Measurements from ENCODE around the gene RFX1. TPM values are rescaled to one million over a fixed set of nuclear protein-coding genes. Genes with fewer than 3 reads are reported as not detected.
"Not testable (repeated sequence)": the region's sequence is repeated elsewhere in the genome, so short reads cannot be mapped to it uniquely, and the experiment has no call there.

Gene RFX1
- total and polyA plus RNA-seq, 9 donors: 1.8 to 9.5 (median 7.1) TPM

- WGBS (ENCODE audit: insufficient coverage): 57% methylated on average over 3 of the region's 8 CpGs
- Histone ChIP-seq H3K4me1 (ENCODE audit: control insufficient read depth, insufficient read depth, low read length) (no peaks in the 10 kb centered on the region), H3K27me3 (ENCODE audit: control insufficient read depth, insufficient read depth, low read length) (peaks cover 4% of the 10 kb centered on the region), H3K27ac (ENCODE audit: low read length) (no peak overlapping the region), H3K4me3 (ENCODE audit: low read length) (no peak overlapping the region), H3K36me3 (ENCODE audit: control insufficient read depth, insufficient read depth, low read length) (no peaks in the 10 kb centered on the region), H3K9me3 (replicated peaks; ENCODE audit: control insufficient read depth, low read depth, low read length) (peaks cover 2% of the 10 kb centered on the region)
- DNase-seq: no peak
Measured at GRCh38 chr19:14048443-14049153, 42.5 kb upstream of the RFX1 start.

GRCh38 chr19:14047866-14048265 lies 41.7 kb upstream of the RFX1 start:
- not testable (repeated sequence) for H3K9me3 ChIP-seq (replicated peaks; ENCODE audit: control insufficient read depth, low read depth, low read length); H3K4me3 ChIP-seq (ENCODE audit: low read length); DNase-seq; H3K27me3 ChIP-seq (ENCODE audit: control insufficient read depth, insufficient read depth, low read length); H3K36me3 ChIP-seq (ENCODE audit: control insufficient read depth, insufficient read depth, low read length); H3K4me1 ChIP-seq (ENCODE audit: control insufficient read depth, insufficient read depth, low read length); H3K27ac ChIP-seq (ENCODE audit: low read length)
- WGBS (ENCODE audit: insufficient coverage): 88% methylated on average over 2 of the region's 10 CpGs

GRCh38 chr19:14042659-14043608 lies 36.8 kb upstream of the RFX1 start:
- DNase-seq: peak; percentile 92
- 80% methylated on average over 1 of the region's 19 CpGs for WGBS (ENCODE audit: insufficient coverage)
- peak overlapping the region; percentile 72 for H3K27ac ChIP-seq (ENCODE audit: low read length)
- H3K27me3 ChIP-seq (ENCODE audit: control insufficient read depth, insufficient read depth, low read length); H3K4me3 ChIP-seq (ENCODE audit: low read length); H3K36me3 ChIP-seq (ENCODE audit: control insufficient read depth, insufficient read depth, low read length); H3K9me3 ChIP-seq (replicated peaks; ENCODE audit: control insufficient read depth, low read depth, low read length); H3K4me1 ChIP-seq (ENCODE audit: control insufficient read depth, insufficient read depth, low read length): not testable (repeated sequence)

GRCh38 chr19:14039181-14039580 lies 33.1 kb upstream of the RFX1 start:
- H3K4me3 ChIP-seq (ENCODE audit: low read length): no peak overlapping the region
- no peak for DNase-seq
- no peak overlapping the region for H3K27ac ChIP-seq (ENCODE audit: low read length)
- peaks cover 8% of the 10 kb centered on the region for H3K4me1 ChIP-seq (ENCODE audit: control insufficient read depth, insufficient read depth, low read length)
- no peaks in the 10 kb centered on the region for H3K36me3 ChIP-seq (ENCODE audit: control insufficient read depth, insufficient read depth, low read length)
- no peaks in the 10 kb centered on the region for H3K27me3 ChIP-seq (ENCODE audit: control insufficient read depth, insufficient read depth, low read length)
- WGBS (ENCODE audit: insufficient coverage): 89% methylated on average over 4 of the region's 7 CpGs
- H3K9me3 ChIP-seq (replicated peaks; ENCODE audit: control insufficient read depth, low read depth, low read length): no peaks in the 10 kb centered on the region

- H3K27me3 ChIP-seq (ENCODE audit: control insufficient read depth, insufficient read depth, low read length): peaks cover 20% of the 10 kb centered on the region
- H3K4me1 ChIP-seq (ENCODE audit: control insufficient read depth, insufficient read depth, low read length): peaks cover 11% of the 10 kb centered on the region
- H3K4me3 ChIP-seq (ENCODE audit: low read length): no peak overlapping the region
- no peaks in the 10 kb centered on the region for H3K9me3 ChIP-seq (replicated peaks; ENCODE audit: control insufficient read depth, low read depth, low read length)
- no peak for DNase-seq
- no peak overlapping the region for H3K27ac ChIP-seq (ENCODE audit: low read length)
- no peaks in the 10 kb centered on the region for H3K36me3 ChIP-seq (ENCODE audit: control insufficient read depth, insufficient read depth, low read length)
- 76% methylated on average over 2 of the region's 7 CpGs for WGBS (ENCODE audit: insufficient coverage)
Measured at GRCh38 chr19:14035706-14036105, 29.6 kb upstream of the RFX1 start.

- 96% methylated on average over 4 of the region's 12 CpGs for WGBS (ENCODE audit: insufficient coverage)
- peaks cover 25% of the 10 kb centered on the region for H3K27me3 ChIP-seq (ENCODE audit: control insufficient read depth, insufficient read depth, low read length)
- DNase-seq; H3K4me3 ChIP-seq (ENCODE audit: low read length); H3K9me3 ChIP-seq (replicated peaks; ENCODE audit: control insufficient read depth, low read depth, low read length); H3K36me3 ChIP-seq (ENCODE audit: control insufficient read depth, insufficient read depth, low read length); H3K27ac ChIP-seq (ENCODE audit: low read length): not testable (repeated sequence)
- peaks cover 11% of the 10 kb centered on the region for H3K4me1 ChIP-seq (ENCODE audit: control insufficient read depth, insufficient read depth, low read length)
Measured at GRCh38 chr19:14035159-14035558, 29.0 kb upstream of the RFX1 start.

- Histone ChIP-seq H3K27me3 (ENCODE audit: control insufficient read depth, insufficient read depth, low read length) (peaks cover 26% of the 10 kb centered on the region), H3K4me1 (ENCODE audit: control insufficient read depth, insufficient read depth, low read length) (peaks cover 11% of the 10 kb centered on the region), H3K9me3 (replicated peaks; ENCODE audit: control insufficient read depth, low read depth, low read length) (no peaks in the 10 kb centered on the region), H3K4me3 (ENCODE audit: low read length) (no peak overlapping the region), H3K27ac (ENCODE audit: low read length) (no peak overlapping the region), H3K36me3 (ENCODE audit: control insufficient read depth, insufficient read depth, low read length) (no peaks in the 10 kb centered on the region)
- 83% methylated on average over 1 of the region's 2 CpGs for WGBS (ENCODE audit: insufficient coverage)
- no peak for DNase-seq
Measured at GRCh38 chr19:14033946-14034345, 27.8 kb upstream of the RFX1 start.

- H3K27ac ChIP-seq (ENCODE audit: low read length): peak within 1 kb of the TSS; percentile 7
- peaks cover 36% of the 10 kb centered on the region for H3K27me3 ChIP-seq (ENCODE audit: control insufficient read depth, insufficient read depth, low read length)
- under 1% methylated on average over 51 of the region's 63 CpGs for WGBS (ENCODE audit: insufficient coverage)
- DNase-seq: peak; percentile 65
- H3K9me3 ChIP-seq (replicated peaks; ENCODE audit: control insufficient read depth, low read depth, low read length): no peaks in the 10 kb centered on the region
- peak within 1 kb of the TSS; percentile 62 for H3K4me3 ChIP-seq (ENCODE audit: low read length)
- no peaks in the 10 kb centered on the region for H3K36me3 ChIP-seq (ENCODE audit: control insufficient read depth, insufficient read depth, low read length)
- peaks cover 11% of the 10 kb centered on the region for H3K4me1 ChIP-seq (ENCODE audit: control insufficient read depth, insufficient read depth, low read length)
Measured at GRCh38 chr19:14031719-14032480, 25.8 kb upstream of the RFX1 start, which contains the start of gene IL27RA. TSS of gene IL27RA (plus strand) at chr19:14031762. CDS start at chr19:14031873, 111 bp downstream.

GRCh38 chr19:14030997-14031718 lies 25.0 kb upstream of the RFX1 start:
- 24% methylated on average over 8 of the region's 20 CpGs for WGBS (ENCODE audit: insufficient coverage)
- Histone ChIP-seq H3K9me3 (replicated peaks; ENCODE audit: control insufficient read depth, low read depth, low read length) (no peaks in the 10 kb centered on the region), H3K36me3 (ENCODE audit: control insufficient read depth, insufficient read depth, low read length) (no peaks in the 10 kb centered on the region), H3K27ac (ENCODE audit: low read length) (no peak overlapping the region), H3K4me1 (ENCODE audit: control insufficient read depth, insufficient read depth, low read length) (peaks cover 11% of the 10 kb centered on the region), H3K4me3 (ENCODE audit: low read length) (peak overlapping the region; percentile 62), H3K27me3 (ENCODE audit: control insufficient read depth, insufficient read depth, low read length) (peaks cover 36% of the 10 kb centered on the region)
- DNase-seq: no peak

Data from muscle of leg (tissue), 11 donors.